ENCODE data around the gene CCDC157.

CCDC157 gene

GRCh38 chr22:30357650-30358215, 926 bp downstream of the CCDC157 start:
- no peak for DNase-seq (ENCODE audit: low spot score)

- no peak for DNase-seq (ENCODE audit: low spot score)
These were observed 1.7 kb downstream of the CCDC157 start for GRCh38 chr22:30358541-30358940.

GRCh38 chr22:30361916-30362650, 5.3 kb downstream of the CCDC157 start:
- DNase-seq (ENCODE audit: low spot score): peak; percentile 13

GRCh38 chr22:30362651-30363281, 6.0 kb downstream of the CCDC157 start:
- peak; percentile 88 for DNase-seq (ENCODE audit: low spot score)

- no peak for DNase-seq (ENCODE audit: low spot score)
These were observed 9.1 kb downstream of the CCDC157 start for GRCh38 chr22:30365891-30366290.

- no peak for DNase-seq (ENCODE audit: low spot score)
These were observed 11.6 kb downstream of the CCDC157 start for GRCh38 chr22:30368420-30368819.

- DNase-seq (ENCODE audit: low spot score): no peak
These were observed 13.9 kb downstream of the CCDC157 start for GRCh38 chr22:30370641-30371230.

GRCh38 chr22:30371321-30371720, 14.5 kb downstream of the CCDC157 start:
- no peak for DNase-seq (ENCODE audit: low spot score)

- no peak for DNase-seq (ENCODE audit: low spot score)
These were observed 15.2 kb downstream of the CCDC157 start for GRCh38 chr22:30371981-30372380.

GRCh38 chr22:30372915-30373314, 16.1 kb downstream of the CCDC157 start:
- no peak for DNase-seq (ENCODE audit: low spot score)

GRCh38 chr22:30373331-30374325, 16.8 kb downstream of the CCDC157 start:
- no peak for DNase-seq (ENCODE audit: low spot score)

GRCh38 chr22:30375312-30375849, 18.6 kb downstream of the CCDC157 start:
- no peak for DNase-seq (ENCODE audit: low spot score)

GRCh38 chr22:30380011-30380410, 23.2 kb downstream of the CCDC157 start:
- no peak for DNase-seq (ENCODE audit: low spot score)

GRCh38 chr22:30381264-30381663, 24.5 kb downstream of the CCDC157 start:
- no peak for DNase-seq (ENCODE audit: low spot score)

- DNase-seq (ENCODE audit: low spot score): no peak
These were observed 25.5 kb downstream of the CCDC157 start for GRCh38 chr22:30382340-30382739.

- DNase-seq (ENCODE audit: low spot score): no peak
These were observed 26.3 kb downstream of the CCDC157 start for GRCh38 chr22:30383061-30383460.

- no peak for DNase-seq (ENCODE audit: low spot score)
These were observed 29.1 kb downstream of the CCDC157 start for GRCh38 chr22:30385942-30386341.

GRCh38 chr22:30386608-30386959, 29.8 kb downstream of the CCDC157 start:
- DNase-seq (ENCODE audit: low spot score): no peak

- peak; percentile 85 for DNase-seq (ENCODE audit: low spot score)
These were observed 30.4 kb downstream of the CCDC157 start, which contains the start of gene RNF215 for GRCh38 chr22:30386960-30387827. RNF215 (minus strand) TSS chr22:30387411; CDS start chr22:30387313, 98 bp downstream.

GRCh38 chr22:30390974-30391691, 34.3 kb downstream of the CCDC157 start:
- peak; percentile 87 for DNase-seq (ENCODE audit: low spot score)
